HEK293 (cell line): Measurements from ENCODE around the gene CYB5R3.

ENCODE experiments used
- CTCF ChIA-PET: fragments of 350-600 bp; formaldehyde crosslinking; extraction: SDS; loops from one replicate; lab custom pipeline; 2021; ENCODE audit warnings: antibody characterized with exemption; lab: Yijun Ruan, JAX
- POLR2A ChIA-PET: fragments of 300-600 bp; formaldehyde crosslinking; extraction: SDS; loops from one replicate; lab custom pipeline; 2020; ENCODE audit warnings: antibody characterized with exemption, inconsistent platforms; lab: Yijun Ruan, JAX
- H3K27ac ChIP-seq: fragments of 200-500 bp; sonication (Bioruptor generic); 2 replicates; pipeline ENCODE4 v1.5.1; 2014; ENCODE audit warnings: low read depth, low read length, control low read depth, inconsistent platforms; ENCODE audit errors: extremely low read depth
- H3K36me3 ChIP-seq, 2 experiments: fragments of 200-500 bp in 1 of 2; sonication (Bioruptor generic) in 1 of 2; 1 replicate in 1 of 2; 2 replicates in 1 of 2; pipeline ENCODE4 v1.5.1; 2014 to 2017; ENCODE audit warnings: inconsistent platforms in 2 of 2, low read length in 2 of 2; ENCODE audit not compliant: control insufficient read depth in 2 of 2, insufficient read depth in 1 of 2
- H3K4me1 ChIP-seq: fragments of 200-500 bp; sonication (Bioruptor generic); 2 replicates; pipeline ENCODE4 v1.5.1; 2014; ENCODE audit warnings: mild to moderate bottlenecking, low read length, inconsistent platforms; ENCODE audit not compliant: control insufficient read depth, insufficient read depth
- H3K4me3 ChIP-seq: 2 replicates; pipeline ENCODE4 v1.5.1; 2011; ENCODE audit warnings: low read depth, mild to moderate bottlenecking, control low read depth, low read length, moderate library complexity
- H3K9me3 ChIP-seq: fragments of 200-500 bp; sonication (Bioruptor generic); 2 replicates; pipeline ENCODE4 v1.5.1; 2014; ENCODE audit warnings: low read depth, low read length, inconsistent platforms; ENCODE audit not compliant: control insufficient read depth, insufficient read depth
- GFI1B ChIP-seq: fragments of 450-650 bp; formaldehyde crosslinking; IDR thresholded peaks from 2 replicates; pipeline ENCODE4 v1.5.1; 2016; ENCODE audit warnings: missing biosample characterization, missing genetic modification characterization
- GLIS1 ChIP-seq: fragments of 450-650 bp; formaldehyde crosslinking; IDR thresholded peaks from 2 replicates; pipeline ENCODE4 v1.5.1; 2016; ENCODE audit warnings: missing biosample characterization, missing genetic modification characterization
- ZFP3 ChIP-seq: fragments of 450-650 bp; formaldehyde crosslinking; IDR thresholded peaks from 2 replicates; pipeline ENCODE4 v1.5.1; 2016; ENCODE audit warnings: low read depth, missing biosample characterization, missing genetic modification characterization
- ZFP37 ChIP-seq: fragments of 450-650 bp; formaldehyde crosslinking; IDR thresholded peaks from 2 replicates; pipeline ENCODE4 v1.5.1; 2016; ENCODE audit warnings: missing biosample characterization, missing genetic modification characterization
- ZNF155 ChIP-seq: fragments of 450-650 bp; formaldehyde crosslinking; IDR thresholded peaks from 2 replicates; pipeline ENCODE4 v1.5.1; 2016; ENCODE audit warnings: missing biosample characterization, missing genetic modification characterization
- ZNF16 ChIP-seq: fragments of 450-650 bp; formaldehyde crosslinking; IDR thresholded peaks from 2 replicates; pipeline ENCODE4 v1.5.1; 2016; ENCODE audit warnings: low read depth, missing biosample characterization, missing genetic modification characterization
- ZNF175 ChIP-seq: fragments of 450-650 bp; formaldehyde crosslinking; IDR thresholded peaks from 2 replicates; pipeline ENCODE4 v1.5.1; 2016; ENCODE audit warnings: missing biosample characterization, missing genetic modification characterization
- ZNF184 ChIP-seq: fragments of 450-650 bp; IDR thresholded peaks from 2 replicates; pipeline ENCODE4 v1.5.1; 2018; ENCODE audit warnings: missing biosample characterization, mild to moderate bottlenecking, missing genetic modification characterization
- ZNF223 ChIP-seq: fragments of 450-650 bp; formaldehyde crosslinking; IDR thresholded peaks from 2 replicates; pipeline ENCODE4 v1.5.1; 2016; ENCODE audit warnings: missing biosample characterization, missing genetic modification characterization
- ZNF423 ChIP-seq: fragments of 450-650 bp; formaldehyde crosslinking; IDR thresholded peaks from 2 replicates; pipeline ENCODE4 v1.5.1; 2016; ENCODE audit warnings: missing biosample characterization, missing genetic modification characterization
- ZNF426 ChIP-seq: fragments of 450-650 bp; formaldehyde crosslinking; IDR thresholded peaks from 2 replicates; pipeline ENCODE4 v1.5.1; 2017; ENCODE audit warnings: missing biosample characterization, missing genetic modification characterization, mild to moderate bottlenecking, inconsistent platforms, moderate library complexity
- ZNF501 ChIP-seq: fragments of 450-650 bp; formaldehyde crosslinking; IDR thresholded peaks from 2 replicates; pipeline ENCODE4 v1.5.1; 2016; ENCODE audit warnings: missing biosample characterization, missing genetic modification characterization
- ZNF521 ChIP-seq: fragments of 450-650 bp; formaldehyde crosslinking; IDR thresholded peaks from 2 replicates; pipeline ENCODE4 v1.5.1; 2017; ENCODE audit warnings: missing biosample characterization, mild to moderate bottlenecking, missing genetic modification characterization
- ZNF670 ChIP-seq: fragments of 450-650 bp; formaldehyde crosslinking; IDR thresholded peaks from 2 replicates; pipeline ENCODE4 v1.5.1; 2016; ENCODE audit warnings: missing biosample characterization, missing genetic modification characterization, low read depth
- ZNF768 ChIP-seq: fragments of 450-650 bp; formaldehyde crosslinking; IDR thresholded peaks from 2 replicates; pipeline ENCODE4 v1.5.1; 2018; ENCODE audit warnings: missing biosample characterization, mild to moderate bottlenecking, missing genetic modification characterization
- TF ChIP-seq, protein P1 (sequence below): fragments of 450-650 bp; formaldehyde crosslinking; IDR thresholded peaks from 2 replicates; pipeline ENCODE4 v1.5.0; 2017; ENCODE audit warnings: missing biosample characterization, missing genetic modification characterization, borderline replicate concordance
- TF ChIP-seq, protein P2 (sequence below): fragments of 450-650 bp; formaldehyde crosslinking; IDR thresholded peaks from 2 replicates; pipeline ENCODE4 v1.5.1; 2016; ENCODE audit warnings: missing biosample characterization, missing genetic modification characterization
- TF ChIP-seq, protein P3 (sequence below): fragments of 450-650 bp; formaldehyde crosslinking; IDR thresholded peaks from 2 replicates; pipeline ENCODE4; 2016; ENCODE audit warnings: missing biosample characterization, missing genetic modification characterization
- TF ChIP-seq, protein P4 (sequence below): fragments of 450-650 bp; formaldehyde crosslinking; IDR thresholded peaks from 2 replicates; pipeline ENCODE4 v1.5.1; 2016; ENCODE audit warnings: missing biosample characterization, missing genetic modification characterization
- TF ChIP-seq, protein P5 (sequence below): fragments of 450-650 bp; formaldehyde crosslinking; IDR thresholded peaks from 2 replicates; pipeline ENCODE4 v1.5.1; 2016; ENCODE audit warnings: missing biosample characterization, missing genetic modification characterization
- TF ChIP-seq, protein P6 (sequence below): fragments of 450-650 bp; formaldehyde crosslinking; IDR thresholded peaks from 2 replicates; pipeline ENCODE4 v1.5.1; 2016; ENCODE audit warnings: missing biosample characterization, missing genetic modification characterization

The CYB5R3 gene

DNA sequence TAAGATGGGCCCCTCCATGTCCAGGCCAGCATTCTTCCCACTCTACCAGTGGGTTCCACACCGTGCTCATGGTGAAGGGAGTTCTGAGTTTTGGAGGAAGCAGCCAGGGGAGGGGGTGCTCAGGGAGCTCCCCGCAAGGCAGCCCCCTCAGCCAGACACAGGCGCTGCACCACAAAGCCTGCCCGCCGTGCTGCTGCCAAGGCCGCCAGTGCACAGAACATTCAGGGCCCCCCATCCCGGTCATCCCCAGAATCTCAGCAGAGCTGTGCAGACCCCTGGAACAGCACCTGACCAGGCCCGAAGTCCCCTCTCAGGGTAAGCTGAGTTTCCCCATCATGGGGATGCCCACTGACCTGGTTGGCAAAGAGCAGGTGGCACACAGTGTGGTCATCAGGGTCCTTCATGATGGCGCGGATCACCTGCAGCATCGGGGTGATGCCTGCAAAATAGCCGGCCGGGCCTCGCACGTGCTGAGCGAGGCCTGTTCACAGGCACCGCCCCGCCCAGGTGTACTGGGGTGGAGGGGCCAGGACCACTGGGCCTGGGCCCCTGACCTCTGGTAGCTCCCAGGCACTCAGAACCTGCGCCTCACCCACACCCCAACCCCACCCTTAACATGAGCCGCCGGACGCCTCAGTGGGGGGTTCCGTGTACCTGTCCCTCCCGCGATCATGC lies 22.1 kb downstream of the CYB5R3 start (continued):
- TF ChIP-seq ZNF184 (tag by site-specific recombination): no peak
- TF ChIP-seq, protein P1, sequence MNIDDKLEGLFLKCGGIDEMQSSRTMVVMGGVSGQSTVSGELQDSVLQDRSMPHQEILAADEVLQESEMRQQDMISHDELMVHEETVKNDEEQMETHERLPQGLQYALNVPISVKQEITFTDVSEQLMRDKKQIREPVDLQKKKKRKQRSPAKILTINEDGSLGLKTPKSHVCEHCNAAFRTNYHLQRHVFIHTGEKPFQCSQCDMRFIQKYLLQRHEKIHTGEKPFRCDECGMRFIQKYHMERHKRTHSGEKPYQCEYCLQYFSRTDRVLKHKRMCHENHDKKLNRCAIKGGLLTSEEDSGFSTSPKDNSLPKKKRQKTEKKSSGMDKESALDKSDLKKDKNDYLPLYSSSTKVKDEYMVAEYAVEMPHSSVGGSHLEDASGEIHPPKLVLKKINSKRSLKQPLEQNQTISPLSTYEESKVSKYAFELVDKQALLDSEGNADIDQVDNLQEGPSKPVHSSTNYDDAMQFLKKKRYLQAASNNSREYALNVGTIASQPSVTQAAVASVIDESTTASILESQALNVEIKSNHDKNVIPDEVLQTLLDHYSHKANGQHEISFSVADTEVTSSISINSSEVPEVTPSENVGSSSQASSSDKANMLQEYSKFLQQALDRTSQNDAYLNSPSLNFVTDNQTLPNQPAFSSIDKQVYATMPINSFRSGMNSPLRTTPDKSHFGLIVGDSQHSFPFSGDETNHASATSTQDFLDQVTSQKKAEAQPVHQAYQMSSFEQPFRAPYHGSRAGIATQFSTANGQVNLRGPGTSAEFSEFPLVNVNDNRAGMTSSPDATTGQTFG (tag by site-specific recombination): no peak
- no peak for TF ChIP-seq ZNF223 (tag by site-specific recombination)
- TF ChIP-seq ZFP37 (tag by site-specific recombination): no peak
- no peak for TF ChIP-seq GFI1B (tag by site-specific recombination)
- TF ChIP-seq, protein P2, sequence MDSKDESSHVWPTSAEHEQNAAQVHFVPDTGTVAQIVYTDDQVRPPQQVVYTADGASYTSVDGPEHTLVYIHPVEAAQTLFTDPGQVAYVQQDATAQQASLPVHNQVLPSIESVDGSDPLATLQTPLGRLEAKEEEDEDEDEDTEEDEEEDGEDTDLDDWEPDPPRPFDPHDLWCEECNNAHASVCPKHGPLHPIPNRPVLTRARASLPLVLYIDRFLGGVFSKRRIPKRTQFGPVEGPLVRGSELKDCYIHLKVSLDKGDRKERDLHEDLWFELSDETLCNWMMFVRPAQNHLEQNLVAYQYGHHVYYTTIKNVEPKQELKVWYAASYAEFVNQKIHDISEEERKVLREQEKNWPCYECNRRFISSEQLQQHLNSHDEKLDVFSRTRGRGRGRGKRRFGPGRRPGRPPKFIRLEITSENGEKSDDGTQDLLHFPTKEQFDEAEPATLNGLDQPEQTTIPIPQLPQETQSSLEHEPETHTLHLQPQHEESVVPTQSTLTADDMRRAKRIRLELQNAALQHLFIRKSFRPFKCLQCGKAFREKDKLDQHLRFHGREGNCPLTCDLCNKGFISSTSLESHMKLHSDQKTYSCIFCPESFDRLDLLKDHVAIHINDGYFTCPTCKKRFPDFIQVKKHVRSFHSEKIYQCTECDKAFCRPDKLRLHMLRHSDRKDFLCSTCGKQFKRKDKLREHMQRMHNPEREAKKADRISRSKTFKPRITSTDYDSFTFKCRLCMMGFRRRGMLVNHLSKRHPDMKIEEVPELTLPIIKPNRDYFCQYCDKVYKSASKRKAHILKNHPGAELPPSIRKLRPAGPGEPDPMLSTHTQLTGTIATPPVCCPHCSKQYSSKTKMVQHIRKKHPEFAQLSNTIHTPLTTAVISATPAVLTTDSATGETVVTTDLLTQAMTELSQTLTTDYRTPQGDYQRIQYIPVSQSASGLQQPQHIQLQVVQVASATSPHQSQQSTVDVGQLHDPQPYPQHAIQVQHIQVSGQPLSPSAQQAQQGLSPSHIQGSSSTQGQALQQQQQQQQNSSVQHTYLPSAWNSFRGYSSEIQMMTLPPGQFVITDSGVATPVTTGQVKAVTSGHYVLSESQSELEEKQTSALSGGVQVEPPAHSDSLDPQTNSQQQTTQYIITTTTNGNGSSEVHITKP (tag by site-specific recombination): no peak
- no peak for TF ChIP-seq ZNF521
- no peak for TF ChIP-seq GLIS1 (tag by site-specific recombination)

DNA sequence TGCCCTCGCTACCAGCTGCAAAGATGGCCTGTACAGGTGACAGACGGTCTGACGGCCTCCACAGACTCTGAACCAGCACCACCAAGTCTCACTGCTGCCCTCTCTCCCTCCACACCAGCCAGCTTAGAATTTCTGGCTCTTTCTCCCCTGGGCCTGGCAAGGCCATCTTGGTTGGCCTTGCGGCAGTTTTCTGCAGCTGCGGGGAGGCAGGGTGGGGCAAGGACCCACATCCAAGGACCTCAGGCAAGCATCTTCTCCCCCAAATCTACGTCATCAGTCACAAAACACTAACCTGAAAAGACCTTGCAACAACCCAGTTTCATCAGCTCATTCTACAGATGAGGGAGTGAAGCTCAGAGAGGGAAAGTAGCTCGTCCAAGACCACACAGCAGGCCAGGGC lies 22.8 kb downstream of the CYB5R3 start:
- TF ChIP-seq, protein P3, sequence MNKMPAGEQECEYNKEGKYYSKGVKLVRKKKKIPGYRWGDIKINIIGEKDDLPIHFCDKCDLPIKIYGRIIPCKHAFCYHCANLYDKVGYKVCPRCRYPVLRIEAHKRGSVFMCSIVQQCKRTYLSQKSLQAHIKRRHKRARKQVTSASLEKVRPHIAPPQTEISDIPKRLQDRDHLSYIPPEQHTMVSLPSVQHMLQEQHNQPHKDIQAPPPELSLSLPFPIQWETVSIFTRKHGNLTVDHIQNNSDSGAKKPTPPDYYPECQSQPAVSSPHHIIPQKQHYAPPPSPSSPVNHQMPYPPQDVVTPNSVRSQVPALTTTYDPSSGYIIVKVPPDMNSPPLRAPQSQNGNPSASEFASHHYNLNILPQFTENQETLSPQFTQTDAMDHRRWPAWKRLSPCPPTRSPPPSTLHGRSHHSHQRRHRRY (tag by site-specific recombination): no peak
- TF ChIP-seq ZNF670 (tag by site-specific recombination) (no peak), ZNF768 (tag by site-specific recombination) (peak; percentile 50; the same call in 1 of the 2 replicates), ZNF423 (no peak), ZFP37 (tag by site-specific recombination) (no peak)
- Histone ChIP-seq H3K4me1 (no peaks in the 10 kb centered on the region; the same call in 1 of the 2 replicates), H3K36me3 (peaks cover 10 to 84% of the 10 kb centered on the region in 2 experiments; a peak in 2 of 3 replicates), H3K4me3 (no peak overlapping the region), H3K9me3 (no peaks in the 10 kb centered on the region), H3K27ac (no peak overlapping the region)
- CTCF ChIA-PET: no interaction called here
- POLR2A ChIA-PET: interaction anchor here (1.6 kb wide), 1 partner anchor 12 kb away, joined by 7 read pairs; the partner anchor contains the start of gene POLDIP3

DNA sequence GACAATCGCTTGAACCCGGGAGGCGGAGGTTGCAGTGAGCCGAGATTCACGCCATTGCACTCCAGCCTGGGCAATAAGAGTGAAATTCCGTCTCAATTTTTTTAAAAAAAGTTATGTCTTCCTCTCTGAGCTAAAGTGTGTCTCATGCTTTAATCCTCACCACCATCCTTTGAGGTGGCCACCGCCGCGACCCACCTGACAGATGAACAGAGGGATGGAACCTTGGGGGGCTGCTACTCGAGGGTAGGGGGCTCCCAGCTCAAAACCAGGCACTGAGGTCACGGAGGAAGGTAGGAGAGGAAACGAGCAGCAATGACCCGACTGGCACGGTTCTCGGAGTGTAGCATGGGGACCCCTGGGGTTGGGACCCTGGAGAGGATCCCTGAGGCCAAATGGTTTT lies 23.8 kb downstream of the CYB5R3 start:
- peaks cover 10 to 77% of the 10 kb centered on the region in 2 experiments; a peak in 2 of 3 replicates for H3K36me3 ChIP-seq
- TF ChIP-seq, protein P4, sequence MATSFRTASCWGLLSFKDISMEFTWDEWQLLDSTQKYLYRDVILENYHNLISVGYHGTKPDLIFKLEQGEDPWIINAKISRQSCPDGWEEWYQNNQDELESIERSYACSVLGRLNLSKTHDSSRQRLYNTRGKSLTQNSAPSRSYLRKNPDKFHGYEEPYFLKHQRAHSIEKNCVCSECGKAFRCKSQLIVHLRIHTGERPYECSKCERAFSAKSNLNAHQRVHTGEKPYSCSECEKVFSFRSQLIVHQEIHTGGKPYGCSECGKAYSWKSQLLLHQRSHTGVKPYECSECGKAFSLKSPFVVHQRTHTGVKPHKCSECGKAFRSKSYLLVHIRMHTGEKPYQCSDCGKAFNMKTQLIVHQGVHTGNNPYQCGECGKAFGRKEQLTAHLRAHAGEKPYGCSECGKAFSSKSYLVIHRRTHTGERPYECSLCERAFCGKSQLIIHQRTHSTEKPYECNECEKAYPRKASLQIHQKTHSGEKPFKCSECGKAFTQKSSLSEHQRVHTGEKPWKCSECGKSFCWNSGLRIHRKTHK (tag by site-specific recombination): no peak
- TF ChIP-seq ZFP3 (tag by site-specific recombination) (no peak), ZNF155 (no peak), ZNF426 (tag by site-specific recombination) (no peak), ZNF16 (no peak), ZNF175 (tag by site-specific recombination) (no peak), ZNF501 (tag by site-specific recombination) (no peak)
- TF ChIP-seq, protein P5, sequence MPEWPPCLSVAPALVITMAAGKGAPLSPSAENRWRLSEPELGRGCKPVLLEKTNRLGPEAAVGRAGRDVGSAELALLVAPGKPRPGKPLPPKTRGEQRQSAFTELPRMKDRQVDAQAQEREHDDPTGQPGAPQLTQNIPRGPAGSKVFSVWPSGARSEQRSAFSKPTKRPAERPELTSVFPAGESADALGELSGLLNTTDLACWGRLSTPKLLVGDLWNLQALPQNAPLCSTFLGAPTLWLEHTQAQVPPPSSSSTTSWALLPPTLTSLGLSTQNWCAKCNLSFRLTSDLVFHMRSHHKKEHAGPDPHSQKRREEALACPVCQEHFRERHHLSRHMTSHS: no peak
- TF ChIP-seq, protein P6, sequence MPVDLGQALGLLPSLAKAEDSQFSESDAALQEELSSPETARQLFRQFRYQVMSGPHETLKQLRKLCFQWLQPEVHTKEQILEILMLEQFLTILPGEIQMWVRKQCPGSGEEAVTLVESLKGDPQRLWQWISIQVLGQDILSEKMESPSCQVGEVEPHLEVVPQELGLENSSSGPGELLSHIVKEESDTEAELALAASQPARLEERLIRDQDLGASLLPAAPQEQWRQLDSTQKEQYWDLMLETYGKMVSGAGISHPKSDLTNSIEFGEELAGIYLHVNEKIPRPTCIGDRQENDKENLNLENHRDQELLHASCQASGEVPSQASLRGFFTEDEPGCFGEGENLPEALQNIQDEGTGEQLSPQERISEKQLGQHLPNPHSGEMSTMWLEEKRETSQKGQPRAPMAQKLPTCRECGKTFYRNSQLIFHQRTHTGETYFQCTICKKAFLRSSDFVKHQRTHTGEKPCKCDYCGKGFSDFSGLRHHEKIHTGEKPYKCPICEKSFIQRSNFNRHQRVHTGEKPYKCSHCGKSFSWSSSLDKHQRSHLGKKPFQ: no peak

More for the DNA sequence above, 23.8 kb downstream of the CYB5R3 start:
- POLR2A ChIA-PET: no interaction called here
- Histone ChIP-seq H3K4me1 (peaks cover 5% of the 10 kb centered on the region), H3K9me3 (no peaks in the 10 kb centered on the region), H3K4me3 (no peak overlapping the region), H3K27ac (no peak overlapping the region)
- CTCF ChIA-PET: interaction anchor here (0.9 to 1.4 kb wide), 2 partner anchors 12 to 241 kb away, joined by 3 to 6 read pairs; no protein-coding TSS in a partner anchor
